ENCODE measurements around the gene HELT.

The HELT gene

DNA sequence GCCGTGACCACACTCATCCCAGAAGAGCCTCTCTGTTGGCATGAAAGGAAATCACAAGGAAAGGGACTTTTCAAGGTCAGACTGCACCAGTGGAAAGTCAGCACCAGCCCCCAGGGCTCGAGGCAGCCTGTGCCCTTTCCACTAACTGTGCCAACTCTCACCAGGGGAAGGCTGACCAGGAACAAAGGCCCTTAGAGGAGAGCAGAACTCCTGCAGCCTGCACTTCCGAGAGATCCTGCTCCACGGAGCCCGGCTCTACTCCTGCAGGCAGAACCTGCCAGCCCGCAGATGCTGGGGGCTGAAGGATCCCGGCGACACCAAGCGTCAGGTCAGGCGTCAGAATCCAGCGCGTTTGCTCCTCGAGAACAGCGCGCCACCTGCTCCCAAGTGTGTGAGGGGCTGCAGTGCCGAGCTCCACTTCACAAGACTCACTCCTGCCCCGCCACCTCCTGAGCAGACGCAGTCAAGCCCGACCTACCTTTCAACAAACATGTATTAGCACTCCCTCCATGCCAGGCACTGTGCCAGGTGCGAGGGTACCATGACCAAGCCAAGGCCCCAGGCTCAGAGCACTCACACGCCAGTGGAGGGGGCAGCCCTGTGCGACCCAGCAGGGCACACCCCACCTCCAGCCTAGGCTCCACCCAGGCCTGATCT is 13.6 kb upstream of the HELT start:
- no peak for DNase-seq

DNA sequence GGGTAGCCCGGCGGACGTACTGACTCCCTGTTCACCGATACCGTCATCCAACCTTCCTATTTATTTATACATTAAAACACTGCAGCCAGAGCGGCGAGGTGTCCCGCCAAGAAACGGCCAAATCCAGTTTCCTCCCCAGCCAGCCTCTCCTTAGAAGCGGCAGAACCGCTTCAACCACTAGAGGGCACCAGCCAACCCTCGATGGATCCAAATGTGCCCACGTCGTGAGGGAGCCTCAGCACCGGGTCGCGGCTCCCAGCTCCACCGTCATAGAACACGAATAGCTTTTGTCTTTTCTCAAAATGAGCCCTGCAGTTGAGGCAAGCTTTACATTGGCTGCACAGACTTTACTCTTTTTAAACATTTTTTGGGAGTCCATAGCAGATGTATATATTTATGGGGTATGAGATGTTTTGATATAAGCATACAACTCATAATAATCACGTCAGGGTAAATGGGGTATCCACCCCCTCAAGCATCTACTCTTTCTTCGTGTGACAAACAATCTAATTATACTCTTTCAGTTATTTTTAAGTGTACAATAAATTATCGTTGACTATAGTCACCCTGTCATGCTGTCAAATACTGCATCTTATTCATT is 13.0 kb upstream of the HELT start:
- DNase-seq, result peak; percentile 30 to 73 (median 54)

DNA sequence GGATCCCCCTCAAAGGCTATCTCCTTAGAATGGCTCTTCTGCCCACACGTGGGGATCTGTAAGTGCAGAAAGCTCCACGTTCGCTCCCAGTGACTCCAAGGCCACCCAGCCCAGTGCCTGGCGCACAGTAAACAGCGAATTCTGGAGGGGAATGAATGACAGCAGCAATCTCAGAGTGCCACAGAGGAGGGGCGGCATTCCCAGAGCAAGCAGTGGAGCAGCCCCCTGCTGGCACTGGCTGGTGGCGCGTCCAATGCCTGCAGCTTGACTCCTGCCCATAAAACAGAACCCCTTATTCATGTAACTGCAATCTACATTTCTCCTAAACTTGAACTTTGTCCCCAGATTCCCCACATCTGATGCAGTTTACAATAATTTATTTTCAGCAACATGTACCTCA is 6.9 kb upstream of the HELT start:
- DNase-seq, result peak in 2 of 6 experiments; percentile 4 to 8

DNA sequence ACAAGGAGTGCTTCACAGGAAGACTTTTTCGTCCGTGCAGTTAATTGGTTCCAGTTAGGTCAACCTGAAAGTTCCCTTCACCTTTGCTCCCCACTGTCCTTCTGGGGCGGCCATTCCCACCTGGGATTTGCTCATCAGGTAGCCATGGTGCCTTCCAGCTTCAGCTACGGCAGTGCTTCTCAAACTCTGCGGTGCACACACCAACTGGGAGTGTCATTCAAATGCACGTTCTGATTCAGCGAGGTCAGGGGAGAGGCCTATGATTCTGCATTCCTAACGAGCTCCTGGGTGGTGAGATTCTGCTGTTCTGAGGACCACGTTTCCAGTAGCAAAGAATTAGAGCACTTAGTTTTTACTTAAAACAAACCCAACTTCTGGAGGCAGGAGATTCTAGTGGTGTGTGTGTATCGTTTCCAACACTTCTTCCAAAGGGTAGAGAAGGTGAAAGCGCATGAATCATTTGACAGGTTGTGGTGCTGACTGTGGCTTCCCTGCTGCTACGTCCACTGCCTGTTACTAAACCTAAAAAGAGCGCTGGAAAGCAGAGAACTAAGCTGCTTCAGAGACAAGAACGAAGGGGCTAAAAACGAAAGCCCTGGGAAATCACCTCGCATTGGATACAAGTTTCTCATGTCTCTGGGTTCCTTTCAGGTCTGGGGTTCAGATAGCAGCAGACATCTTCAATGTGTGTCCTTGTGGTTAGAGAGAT is 4.7 kb upstream of the HELT start:
- no peak for DNase-seq

DNA sequence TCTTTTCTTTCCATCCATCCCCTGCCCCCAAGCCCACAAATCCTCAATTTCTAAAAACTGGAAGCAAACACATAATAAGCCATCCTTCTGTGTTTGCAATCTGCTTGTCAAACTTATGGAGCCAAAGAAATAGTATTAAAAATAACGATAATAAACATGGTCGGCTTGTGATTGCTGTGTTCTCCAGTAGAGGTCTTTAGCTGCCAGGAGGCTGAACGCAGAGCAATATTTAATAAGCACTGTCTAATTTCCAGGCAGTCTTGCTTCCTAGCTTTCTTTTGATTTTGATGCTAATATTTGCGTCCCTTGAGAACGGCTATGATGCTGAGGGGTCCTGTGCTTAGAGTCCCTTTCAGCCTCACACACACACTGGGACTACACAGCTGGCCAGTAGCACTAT is 3.2 kb upstream of the HELT start:
- DNase-seq, result no peak

DNA sequence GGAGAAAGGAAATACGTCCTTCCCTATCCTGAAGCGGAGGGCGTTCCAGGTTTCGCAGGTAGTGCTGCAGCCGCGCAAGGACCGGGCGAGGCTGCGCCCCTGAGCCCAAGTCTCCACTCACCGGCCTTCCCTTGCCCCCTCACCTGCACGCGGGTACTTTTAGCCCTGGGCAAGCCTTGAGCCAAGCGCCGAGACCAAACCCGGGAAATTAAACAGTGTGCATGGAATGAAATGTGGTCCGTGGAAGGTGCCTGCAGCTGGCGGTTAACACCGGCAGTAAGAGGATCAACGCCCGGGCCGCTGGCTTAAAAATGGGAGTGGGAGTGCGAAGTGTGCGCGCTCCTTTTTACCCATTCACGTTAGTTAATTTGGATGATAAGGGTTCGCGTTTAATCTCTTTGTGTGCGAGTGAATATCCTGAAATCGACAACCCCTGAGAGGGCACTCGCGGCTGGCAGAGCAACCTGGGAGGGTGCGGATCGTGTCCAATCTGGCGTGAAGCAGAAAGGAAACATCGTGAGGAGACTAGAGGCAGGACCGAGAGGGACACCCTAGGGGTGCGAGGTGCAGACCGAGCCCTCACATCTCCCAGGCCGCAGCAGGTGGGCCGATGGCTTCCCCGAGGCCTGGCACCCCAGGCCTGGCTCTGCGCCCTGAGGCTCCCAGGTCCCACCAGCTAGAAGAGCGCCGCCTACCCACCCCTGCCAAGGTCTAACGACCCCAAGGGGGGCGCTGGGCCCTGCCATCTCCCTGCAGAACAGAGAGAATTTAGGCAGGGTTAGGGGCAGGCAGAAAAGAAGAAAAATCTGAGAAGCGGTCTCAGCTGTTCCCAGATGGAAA is 2.0 kb upstream of the HELT start:
- no peak for DNase-seq

DNA sequence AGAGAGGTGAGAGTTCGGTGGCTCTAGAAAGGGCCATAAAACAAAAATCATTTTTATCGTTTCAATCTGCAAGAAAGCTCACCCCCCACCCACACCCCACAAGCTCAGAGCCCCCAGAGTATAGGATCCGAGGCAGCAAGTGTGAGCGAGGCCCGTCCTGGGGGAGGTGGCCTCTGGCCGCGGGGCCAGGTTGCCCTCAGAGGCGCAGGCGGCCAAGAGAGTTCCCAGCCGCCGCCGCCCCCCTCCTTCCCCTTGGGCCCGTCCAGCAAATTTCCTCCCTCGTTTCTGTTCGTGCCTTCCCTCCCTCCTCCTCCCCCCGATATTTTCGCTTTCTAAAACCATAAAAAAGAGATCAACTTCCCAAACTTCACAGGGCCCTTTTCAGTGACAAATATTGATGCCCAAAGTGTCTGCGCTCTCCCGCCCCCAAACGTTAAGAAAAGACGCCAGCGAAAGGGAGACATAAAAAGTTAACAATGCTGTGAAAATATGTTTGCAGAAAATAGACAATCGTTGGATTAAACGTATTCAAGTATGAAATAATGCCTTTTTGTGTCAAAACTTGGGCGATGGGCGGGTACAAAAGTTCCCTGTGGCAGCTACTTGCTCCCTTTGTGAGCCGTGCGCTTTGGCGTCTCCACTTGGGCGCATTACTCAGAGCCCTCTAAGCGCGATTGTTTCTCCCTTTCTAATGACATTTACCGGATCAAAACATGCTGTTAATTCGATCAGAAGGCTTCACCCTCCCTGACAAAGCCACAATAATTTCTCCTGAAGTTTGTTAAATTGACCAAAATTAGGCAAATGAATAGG is 1.1 kb upstream of the HELT start:
- no peak for DNase-seq

DNA sequence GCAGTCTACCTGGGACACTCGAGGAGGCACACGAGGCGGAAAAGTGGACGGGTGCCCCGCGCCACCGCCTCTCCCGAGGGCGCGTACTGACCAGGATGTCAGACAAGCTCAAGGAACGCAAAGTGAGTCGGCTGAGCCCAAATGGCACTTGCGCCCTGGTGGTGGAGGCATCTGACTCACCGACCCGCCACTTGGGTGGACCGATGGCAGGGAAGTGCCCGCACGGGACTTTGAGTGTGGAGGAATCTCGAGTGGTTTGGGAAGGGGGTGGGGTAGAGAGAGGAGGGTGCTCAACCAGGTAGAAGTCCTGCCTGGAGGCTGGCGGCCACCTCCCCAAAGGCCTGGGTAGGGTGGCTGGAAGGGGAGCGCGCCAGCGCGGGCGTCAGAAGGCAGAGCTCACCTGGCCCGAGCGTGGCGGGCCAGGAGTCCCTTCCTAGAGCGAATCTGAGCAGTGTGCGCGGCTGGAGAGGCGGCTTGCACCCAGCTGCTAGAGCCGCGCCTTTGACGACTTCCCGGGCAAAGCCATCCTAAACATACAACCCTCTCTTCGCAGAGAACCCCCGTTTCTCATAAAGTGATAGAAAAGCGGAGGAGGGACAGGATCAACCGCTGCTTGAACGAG is 655 bp downstream of the HELT start:
- DNase-seq, result no peak

DNA sequence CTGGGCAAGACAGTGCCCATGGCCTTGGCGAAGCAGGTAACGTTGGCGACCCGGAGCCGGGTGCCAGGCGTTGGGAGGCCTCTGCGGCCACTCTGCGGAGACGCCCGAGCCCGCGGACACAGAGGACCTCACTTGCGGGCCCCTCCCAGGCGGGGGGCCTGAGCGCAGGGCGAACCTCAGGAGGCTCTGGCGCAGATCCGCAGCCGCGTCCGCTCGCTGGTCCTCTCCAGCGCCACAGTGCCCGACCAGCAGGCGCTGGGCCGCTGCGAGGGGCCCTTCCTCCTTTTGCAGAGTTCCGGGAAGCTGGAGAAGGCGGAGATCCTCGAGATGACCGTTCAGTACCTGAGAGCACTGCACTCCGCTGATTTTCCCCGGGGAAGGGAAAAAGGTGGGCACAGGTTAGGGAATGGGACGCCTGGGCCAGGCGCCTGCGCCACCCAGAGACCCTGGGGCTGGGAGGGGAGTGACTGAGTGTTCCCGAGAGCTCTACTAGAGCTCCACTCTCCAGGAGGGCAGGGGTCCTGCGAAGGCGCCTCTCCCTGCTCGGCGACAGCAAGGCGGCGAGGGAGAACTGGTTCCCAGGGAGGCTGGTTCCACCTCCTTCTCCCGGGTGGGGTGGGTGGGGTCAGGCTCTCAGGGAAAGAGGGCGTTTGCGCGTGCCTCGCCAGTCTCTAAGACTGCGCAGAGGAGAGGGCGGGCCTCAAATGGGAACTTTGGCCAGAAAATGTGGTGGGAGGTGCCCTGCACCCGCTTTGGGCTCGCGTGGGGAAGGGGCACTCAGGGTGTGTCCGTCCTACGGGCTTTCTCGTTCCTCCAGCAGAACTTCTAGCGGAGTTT is 1.4 kb downstream of the HELT start:
- DNase-seq, result no peak

DNA sequence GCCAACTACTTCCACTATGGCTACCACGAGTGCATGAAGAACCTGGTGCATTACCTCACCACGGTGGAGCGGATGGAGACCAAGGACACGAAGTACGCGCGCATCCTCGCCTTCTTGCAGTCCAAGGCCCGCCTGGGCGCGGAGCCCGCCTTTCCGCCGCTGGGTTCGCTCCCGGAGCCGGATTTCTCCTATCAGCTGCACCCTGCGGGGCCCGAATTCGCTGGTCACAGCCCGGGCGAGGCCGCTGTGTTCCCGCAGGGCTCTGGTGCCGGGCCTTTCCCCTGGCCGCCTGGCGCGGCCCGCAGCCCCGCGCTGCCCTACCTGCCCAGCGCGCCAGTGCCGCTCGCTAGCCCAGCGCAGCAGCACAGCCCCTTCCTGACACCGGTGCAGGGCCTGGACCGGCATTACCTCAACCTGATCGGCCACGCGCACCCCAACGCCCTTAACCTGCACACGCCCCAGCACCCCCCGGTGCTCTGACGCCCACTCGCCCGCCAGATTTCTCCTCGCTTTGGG is 2.1 kb downstream of the HELT start:
- DNase-seq, result no peak

DNA sequence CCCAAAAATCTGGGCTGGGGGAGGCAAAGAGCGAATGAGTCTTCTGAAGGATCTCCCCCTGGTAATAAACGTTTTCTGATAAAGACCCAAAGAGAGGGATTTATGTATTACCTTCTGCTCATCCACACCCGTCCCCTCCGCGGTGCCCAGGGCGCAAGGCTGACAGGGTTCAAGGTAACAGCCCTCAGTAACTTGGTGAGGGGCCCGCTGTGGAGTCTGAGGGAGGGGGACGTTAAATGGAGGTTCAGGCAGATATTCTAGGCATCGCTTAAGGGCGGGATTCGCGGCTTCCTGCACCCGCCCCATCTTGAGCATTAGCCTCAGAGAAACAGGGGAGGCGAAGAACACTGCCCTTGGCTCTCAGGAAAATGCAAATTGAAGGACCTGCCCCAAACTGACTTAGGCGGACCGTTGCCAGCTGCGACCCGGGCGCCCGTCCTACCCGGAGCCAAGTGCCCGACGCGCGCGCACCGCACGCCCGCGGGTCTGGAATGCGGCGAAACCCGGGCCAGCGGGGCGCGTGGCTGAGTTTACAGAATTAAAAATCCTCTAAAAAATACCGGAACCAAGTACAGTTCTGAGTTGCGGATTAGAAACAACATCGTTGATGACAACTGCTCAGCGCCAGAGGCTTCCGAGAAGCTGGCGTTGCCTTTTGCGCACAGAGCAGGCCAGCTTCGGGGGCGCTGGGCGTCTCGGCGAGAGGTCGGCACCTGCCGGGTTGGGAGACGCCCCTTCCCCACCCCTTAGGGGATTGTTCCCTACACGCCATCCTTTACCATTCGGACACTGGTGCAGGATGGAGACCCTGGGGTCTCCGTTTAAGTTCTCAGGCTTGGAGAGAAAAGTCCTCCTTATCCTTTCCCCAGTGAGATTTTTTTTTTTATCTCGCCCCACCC is 2.8 kb downstream of the HELT start:
- no peak for DNase-seq

DNA sequence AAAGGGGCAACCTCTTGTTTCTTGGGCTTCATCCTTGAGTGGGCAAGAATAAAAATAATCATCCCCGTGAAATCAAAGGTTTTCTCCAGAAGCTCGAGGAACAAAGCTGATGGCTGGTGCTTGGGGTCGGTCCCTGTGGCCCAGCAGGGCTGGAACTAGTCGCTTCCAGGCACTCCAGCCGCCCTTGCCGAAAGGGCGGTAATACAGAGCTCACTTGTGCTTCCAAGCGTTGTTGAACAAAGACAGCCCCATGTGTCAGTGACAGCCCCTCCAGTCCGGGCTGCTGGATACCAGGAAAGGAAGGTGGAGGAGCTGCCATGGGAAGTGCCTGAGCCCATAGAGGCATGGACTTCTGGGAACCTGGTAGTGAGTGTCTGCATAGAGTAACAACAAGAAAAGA is 5.2 kb downstream of the HELT start:
- DNase-seq, result no peak

DNA sequence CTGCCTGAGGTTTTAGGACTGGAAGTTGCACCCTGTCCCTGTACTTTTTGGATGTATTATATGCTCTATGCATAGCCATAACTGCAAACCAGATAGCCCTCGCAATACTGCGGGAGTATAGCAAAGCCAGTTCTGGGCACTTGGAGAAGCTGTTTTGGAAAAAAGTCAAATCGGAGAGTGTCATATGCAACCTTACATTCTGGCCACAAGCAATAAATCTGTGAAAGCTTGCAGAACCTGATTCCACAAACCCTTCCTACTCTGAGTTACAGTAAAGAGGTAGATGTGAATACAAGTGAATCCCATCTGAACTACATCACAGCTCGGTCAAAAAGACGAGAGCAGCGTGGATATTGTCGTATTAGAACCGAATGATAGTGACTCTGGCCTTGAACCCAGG is 10.3 kb downstream of the HELT start:
- DNase-seq, result no peak

DNA sequence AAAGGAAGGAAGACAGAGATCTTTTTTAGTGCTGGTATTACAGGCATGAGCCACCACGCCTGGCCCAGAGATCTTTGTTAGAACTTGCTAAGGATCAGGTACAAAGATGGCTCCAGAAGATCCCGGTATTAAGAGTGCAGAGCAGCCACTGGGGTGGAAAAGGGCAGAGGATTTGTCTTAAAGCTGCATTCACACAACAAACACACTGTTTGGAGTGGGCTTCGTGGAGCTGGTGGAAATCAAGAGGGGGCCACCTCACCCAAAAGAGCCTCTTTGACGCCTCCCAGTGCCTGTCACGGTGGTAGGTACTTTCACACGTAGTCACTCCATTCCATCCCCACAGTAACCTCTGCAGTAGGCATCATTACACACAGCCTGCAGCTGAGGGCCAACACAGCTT is 13.3 kb downstream of the HELT start:
- no peak for DNase-seq

DNA sequence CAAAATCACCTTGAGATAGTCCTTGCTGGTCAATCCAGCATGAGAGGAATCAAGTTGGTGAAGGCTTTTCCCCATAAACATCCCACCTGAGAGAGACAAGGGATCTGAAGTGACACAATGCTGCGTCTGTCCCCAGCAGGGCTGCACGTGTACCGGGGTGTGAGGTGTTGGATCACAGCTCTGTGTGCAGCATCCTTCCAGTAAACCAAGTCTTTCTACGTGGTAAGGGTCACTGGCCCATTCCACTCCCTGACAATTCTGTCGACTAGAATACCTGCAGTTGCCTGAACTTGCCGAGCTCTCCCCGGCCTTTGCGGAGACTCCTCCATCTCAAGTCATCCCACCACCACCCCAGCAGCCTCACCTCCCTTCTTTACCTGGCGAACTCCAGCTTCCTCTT is 14.8 kb downstream of the HELT start:
- no peak for DNase-seq

DNA sequence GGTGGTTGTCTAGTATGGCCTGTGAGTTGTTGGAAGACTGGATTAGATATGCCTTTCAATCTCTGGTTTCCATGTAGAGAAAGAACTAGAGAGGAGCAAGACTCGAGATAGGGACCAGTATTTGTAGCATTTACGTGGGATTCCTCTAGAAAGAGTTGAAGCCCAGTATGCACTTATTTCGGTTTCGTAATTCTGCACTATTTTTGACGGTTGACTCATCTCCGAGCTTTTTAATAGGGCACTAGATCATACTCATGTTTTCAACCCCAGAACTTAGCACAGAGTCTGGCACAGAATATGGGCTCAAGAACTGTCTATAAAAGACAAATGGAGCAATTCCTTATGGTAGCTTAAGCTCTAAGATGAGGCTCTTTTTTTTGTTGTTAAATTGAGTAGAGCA is 15.7 kb downstream of the HELT start:
- no peak for DNase-seq

DNA sequence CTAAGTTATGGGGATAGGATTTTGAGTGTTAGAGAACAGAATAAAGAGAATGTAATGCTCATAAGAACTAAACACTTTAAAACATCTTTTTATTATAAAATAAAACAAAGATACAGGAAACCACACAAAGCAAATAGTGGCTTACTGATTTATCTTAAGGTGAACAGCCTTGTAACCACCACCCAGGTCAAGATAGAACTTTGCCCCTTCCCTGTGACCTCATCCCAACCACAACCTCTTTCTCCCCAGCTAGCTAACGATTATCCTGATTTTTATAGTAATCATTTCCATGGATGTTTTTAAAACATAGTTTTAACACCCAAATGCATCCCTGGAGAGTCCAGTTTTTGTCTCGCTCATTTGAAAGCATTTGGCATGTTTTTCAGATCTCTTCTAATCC is 17.0 kb downstream of the HELT start:
- DNase-seq, result no peak

DNA sequence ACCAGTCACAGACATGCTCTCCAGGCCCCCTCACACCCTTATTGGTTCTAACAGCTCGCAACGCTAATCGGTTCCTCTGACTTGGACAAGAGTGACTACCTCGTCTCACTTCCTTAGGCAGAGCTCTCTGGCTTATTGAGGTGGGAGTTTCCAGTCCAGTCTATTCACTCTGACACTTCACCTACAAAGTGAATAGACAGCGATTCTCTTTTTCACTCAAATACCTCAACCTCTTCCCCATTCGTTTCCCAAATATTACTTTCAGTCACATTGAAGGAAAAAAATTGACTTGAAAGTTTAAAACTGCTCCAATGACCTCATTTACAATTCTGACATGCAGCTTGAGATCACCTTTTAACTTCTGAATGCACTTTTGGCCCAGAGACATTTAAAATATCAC is 17.7 kb downstream of the HELT start:
- no peak for DNase-seq

DNA sequence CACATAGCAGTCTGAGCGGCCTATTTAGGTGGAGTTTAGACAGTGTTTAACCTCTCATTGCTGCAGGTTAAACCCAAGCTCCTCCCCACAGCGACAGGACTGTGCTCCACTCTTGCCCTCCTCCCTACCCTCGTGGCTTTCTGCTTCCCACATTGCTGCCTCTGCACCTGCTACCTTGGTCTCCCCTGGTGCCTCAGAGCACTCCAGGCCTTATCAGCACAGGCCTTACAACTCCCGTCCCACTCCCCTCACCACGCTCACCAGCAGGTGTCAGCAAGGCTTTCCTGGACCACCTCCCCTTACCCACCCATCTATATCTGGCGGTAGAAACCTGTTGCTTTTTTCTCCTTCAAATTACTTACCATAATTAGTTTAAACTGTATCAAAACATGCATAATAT is 18.6 kb downstream of the HELT start:
- no peak for DNase-seq

Data from stimulated activated naive CD4-positive, alpha-beta T cell (primary cell).